GM21381 (cell line): ENCODE measurements around the gene PINLYP.

Source experiments
- ATAC-seq: cut with Tn5 transposase; IDR thresholded peaks from one replicate; pipeline ENCODE4 v1.9.1; 2021; ENCODE audit warnings: mild to moderate bottlenecking, moderate library complexity; ENCODE audit not compliant: unreplicated experiment

PINLYP gene

DNA sequence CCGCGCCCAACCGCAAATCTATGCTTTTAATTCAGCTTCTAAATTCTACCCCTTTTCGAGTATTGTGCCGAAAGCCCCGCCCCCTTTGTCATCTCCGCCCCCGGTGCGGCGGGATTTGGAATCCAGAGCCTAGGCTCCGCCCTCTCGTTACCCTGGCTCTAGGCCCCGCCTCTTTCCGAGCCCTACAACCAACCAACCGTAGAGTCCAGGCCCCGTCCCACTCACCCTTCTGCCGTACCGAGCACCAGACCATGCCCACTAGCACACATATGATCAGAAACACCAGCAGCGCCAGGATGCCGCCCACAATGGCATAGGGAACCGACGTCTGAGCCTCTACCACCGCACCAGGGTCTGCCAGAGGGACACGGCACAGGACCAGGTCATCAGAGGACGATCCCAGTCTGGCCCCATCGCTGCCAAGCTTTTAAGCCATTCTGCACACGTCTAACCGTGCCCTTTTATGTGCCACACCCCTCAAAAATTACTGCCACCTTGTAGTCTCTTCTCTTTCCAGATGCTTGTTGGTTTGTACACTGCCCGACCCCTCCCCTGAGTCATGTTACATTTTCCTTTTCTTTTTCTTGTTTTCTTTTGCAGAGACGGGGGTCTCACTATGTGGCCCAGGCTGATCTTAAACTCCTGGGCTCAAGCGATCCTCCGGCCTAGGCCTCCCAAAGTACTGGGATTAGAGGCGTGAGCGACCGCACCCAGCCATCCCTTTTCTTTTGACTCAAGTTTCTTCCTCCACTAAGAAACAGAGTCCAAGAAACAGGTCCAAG lies 48.5 kb downstream of the PINLYP start:
- ATAC-seq: no peak

DNA sequence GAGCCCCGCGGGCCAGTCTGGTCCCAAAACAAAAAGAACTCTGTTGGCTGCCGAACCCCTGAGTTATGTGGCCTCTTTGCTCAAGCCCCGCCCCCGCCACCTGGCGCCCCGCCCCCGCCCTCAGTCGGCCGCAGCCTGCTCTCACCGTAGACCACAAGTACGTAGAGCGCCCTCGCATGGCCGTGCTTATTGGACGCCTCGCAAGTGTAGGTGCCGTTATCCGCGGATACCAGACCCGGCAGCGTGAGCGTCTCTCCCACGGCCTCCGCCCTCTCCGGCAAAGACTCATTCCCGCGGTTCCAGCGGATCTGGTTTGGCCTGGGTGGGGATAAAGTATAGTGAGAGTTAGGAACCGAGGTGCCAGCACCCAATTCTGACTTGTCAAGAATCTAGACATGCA lies 49.3 kb downstream of the PINLYP start:
- no peak for ATAC-seq

DNA sequence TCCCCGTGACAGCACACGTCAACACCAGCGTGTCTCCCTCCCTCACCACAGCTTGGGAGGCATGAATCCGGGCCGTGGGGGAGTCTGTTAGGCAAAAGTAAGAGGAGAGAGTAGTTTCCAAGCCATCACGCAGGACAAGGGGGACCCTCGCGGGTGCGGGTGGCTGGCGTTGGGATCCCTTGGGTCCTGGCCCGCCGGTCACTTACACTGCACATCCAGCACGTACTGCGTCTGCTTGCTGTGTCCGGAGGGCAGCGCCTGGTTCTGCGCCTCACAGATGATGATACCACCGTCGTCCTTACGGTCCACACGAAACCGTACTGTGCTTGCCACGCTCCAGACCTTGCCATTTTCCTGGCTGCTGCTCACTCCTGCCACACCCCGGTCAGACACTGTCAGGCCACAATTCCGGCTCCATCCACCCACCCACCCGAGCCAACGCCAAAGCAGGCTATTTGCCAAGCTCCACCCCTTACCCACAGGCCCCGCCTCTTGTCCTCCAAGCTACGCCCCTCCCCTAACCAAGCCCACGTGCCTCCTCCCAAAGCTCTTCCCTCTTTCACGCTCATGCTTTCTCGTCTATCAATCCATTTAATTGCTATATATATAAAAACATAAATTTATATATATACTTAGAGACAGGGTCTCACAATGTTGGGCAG lies 50.4 kb downstream of the PINLYP start:
- no peak for ATAC-seq

DNA sequence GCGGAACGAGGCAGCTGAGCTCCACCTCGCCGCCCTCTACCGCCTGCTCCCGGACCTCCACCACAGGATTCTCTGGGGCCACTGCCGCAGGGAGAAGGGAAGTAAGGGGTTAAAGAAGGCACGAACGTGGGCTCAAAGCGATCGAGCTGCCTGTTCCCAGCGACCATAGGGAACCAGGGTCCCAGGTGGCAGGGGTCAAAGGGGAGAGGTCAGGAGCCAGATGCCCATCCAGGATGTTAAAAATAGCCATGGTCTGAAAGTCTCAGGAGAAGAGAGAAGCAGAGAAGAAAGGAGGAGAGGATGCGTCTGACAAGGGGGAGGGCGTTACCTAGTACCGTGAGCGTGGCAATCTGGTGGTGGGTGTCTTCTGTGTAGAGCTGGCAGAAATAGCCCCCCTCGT lies 51.2 kb downstream of the PINLYP start:
- no peak for ATAC-seq

DNA sequence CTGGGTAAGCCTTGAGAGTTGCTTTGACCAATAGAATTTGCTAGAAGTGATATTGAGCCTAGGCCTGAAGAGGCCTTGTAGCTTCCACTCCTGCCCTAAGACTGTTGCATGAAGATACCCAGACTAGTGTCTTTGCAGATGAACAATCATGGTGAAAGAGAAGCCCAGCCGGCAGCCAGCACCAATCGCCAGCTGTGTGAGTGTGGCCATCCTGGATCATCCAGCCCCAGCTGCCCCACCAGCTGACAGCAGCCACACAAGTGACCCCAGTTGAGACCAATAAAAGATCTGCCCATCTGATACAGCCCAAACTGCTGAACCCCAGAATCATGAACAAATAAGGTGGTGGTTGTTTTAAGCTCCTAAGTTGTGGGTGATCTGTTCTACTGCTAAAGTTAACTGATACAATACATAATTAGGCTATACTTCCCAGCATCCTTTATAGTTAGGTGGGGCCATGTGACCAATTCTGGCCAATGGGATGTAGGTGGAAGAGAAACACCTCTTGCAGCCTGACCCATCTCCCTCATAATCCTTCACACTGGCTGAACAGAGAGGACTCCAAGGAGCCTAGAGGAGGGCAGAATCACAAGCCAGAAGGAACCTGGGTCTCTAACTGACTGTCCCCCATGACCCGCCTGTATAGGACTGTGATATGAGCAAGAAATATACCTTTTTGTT lies 53.2 kb downstream of the PINLYP start:
- ATAC-seq: no peak

DNA sequence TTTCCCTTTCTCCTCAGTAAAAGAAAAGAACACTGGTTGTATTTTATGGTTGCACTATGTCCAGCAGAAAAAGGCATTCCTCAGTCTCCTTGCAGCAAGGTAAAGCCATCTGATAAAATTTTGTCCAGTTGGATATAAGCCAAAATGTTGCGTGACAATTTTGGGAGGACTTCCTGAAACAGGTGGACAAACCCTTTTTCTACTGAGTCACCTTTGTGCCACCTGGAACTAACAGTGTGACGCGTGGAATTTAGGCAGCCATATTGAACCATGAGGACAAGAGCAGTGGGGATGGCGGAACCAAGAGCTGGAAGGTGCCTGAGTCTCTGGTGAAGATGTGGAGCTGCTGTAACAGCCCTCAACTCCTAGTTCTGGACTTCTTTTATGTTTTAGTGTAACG lies 55.9 kb downstream of the PINLYP start:
- ATAC-seq: no peak
